GM13976 (cell line): ENCODE data around the gene OGFR.

Experiments used
- DNase-seq: peaks from one replicate; pipeline ENCODE4 v3.0.0; 2012; ENCODE audit warnings: low spot score
- in situ Hi-C: fragments of 300-500 bp; cut with MboI; formaldehyde crosslinking; loops from one replicate; pipeline ENCODE4 v1.12.0; 2022; ENCODE audit warnings: low sequenced_read_pairs, mixed read lengths, inconsistent platforms; ENCODE audit not compliant: unreplicated experiment
- TF ChIP-seq, protein P1 (sequence below): IDR thresholded peaks from 2 replicates; pipeline ENCODE4 v1.5.1; 2012; ENCODE audit warnings: borderline replicate concordance, mild to moderate bottlenecking; ENCODE audit not compliant: insufficient read depth; ENCODE audit errors: extremely low read depth, missing control alignments, control extremely low read depth

OGFR gene

DNA sequence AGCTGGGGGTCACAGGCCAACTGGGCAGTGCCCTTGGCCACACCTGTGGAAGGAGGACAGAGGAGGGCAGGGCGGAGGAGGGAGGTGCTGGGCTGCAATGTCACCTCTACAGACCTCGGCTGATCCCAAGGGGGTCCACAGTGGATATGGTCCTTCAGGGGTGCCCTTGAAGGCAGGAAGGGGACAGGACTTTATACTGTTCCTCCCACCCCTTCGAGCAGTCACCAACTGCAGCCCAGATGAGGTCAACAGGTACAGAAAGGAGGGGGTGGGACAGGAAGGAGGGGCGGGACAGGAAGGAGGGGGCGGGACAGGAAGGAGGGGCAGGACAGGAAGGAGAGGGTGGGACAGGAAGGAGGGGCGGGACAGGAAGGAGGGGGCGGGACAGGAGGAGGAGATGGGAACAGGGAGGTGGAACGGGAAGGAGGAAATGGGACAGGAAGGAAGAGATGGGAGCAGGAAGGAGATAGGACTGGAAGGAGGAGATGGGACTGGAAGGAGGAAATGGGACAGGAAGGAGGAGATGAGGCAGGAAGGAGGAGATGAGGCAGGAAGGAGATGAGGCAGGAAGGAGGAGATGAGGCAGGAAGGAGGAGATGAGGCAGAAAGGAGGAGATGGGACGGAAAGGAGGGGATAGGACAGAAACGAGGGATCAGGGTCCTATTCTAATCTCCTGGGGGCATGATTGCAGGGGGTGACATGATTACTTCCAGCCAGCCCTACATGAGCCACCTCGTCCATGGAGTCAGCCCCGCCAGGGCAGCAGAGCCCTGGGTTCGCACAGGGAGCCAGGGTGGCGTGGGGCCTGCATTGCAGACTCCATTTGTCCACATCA lies 27.7 kb upstream of the OGFR start:
- TF ChIP-seq, protein P1, sequence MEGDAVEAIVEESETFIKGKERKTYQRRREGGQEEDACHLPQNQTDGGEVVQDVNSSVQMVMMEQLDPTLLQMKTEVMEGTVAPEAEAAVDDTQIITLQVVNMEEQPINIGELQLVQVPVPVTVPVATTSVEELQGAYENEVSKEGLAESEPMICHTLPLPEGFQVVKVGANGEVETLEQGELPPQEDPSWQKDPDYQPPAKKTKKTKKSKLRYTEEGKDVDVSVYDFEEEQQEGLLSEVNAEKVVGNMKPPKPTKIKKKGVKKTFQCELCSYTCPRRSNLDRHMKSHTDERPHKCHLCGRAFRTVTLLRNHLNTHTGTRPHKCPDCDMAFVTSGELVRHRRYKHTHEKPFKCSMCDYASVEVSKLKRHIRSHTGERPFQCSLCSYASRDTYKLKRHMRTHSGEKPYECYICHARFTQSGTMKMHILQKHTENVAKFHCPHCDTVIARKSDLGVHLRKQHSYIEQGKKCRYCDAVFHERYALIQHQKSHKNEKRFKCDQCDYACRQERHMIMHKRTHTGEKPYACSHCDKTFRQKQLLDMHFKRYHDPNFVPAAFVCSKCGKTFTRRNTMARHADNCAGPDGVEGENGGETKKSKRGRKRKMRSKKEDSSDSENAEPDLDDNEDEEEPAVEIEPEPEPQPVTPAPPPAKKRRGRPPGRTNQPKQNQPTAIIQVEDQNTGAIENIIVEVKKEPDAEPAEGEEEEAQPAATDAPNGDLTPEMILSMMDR, result no peak
- DNase-seq, result peak; percentile 84
- in situ Hi-C loops, result loop anchor here (25.0 kb wide), 1 partner anchor 115 kb away; no protein-coding TSS in a partner anchor

DNA sequence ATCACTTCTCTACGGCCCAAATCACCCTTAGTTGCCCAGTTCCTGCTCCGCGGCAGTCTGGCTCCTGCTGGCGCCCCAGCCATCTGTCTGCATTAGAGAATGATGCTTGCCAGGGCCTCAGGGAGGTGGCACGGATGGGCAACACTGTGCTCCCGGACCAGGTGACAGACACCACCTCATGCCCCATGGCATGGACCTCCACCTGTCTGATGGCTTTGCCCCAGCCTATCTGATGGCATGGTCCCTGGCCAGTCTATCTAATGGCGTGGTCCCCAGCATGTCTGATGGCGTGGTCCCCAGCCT lies 27.2 kb upstream of the OGFR start:
- in situ Hi-C loops, result loop anchor here (25.0 kb wide), 1 partner anchor 115 kb away; no protein-coding TSS in a partner anchor
- DNase-seq, result no peak
- TF ChIP-seq, protein P1, result no peak

DNA sequence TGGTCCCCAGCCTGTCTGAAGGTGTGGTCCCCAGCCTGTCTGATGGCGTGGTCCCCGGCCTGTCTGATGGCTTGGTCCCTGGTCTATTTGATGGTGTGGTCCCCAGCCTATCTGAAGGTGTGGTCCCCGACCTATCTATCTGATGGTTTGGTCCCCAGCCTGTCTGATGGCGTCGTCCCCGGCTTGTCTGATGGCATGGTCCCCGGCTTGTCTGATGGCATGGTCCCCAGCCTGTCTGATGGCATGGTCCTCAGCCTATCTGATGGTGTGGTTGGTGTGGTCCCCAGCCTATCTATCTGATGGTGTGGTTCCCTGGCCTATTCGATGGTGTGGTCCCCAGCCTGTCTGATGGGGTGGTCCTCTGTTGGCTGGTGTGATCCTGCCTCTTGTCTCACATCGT lies 26.6 kb upstream of the OGFR start:
- in situ Hi-C loops, result loop anchor here (25.0 kb wide), 1 partner anchor 116 kb away; no protein-coding TSS in a partner anchor
- TF ChIP-seq, protein P1, result no peak
- no peak for DNase-seq

DNA sequence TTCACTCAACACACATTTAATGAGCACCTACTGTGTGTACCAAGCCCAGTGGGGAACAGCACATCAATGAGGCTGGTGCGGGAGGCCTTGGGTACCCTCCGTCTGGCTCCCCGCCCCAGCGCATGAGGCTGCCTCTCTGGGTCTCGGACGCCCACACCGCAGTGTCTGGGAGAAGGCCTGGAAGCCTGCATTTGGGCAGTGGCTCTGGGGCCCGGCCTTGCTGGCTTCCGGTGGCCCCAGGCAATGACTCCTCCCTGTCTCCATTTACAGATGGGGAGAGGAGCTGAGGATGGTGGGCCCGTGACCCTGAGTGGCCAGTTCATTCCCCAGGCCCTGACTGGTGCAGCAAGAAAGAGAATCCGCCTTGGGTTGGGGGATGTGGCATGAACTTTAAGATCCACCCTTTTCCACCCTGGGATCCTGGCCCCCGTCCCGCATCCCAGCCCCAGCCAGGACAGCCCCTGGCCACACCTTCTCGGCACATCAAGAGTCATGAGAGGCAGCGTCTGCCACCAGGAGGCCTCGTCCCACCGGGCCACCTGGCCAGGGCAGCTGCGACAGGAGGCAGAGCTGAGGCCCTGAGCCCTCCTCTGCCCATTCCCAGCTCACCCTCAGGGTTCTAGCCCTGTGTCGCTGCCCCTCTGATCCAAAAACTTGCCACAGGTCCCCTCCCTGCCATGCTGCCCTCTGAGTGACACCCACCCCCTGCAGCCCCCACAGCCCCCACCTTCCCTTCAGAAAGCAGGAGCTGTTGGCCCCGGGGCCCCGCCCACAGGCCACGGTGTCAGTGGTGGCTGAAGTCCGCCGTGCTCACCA lies 25.8 kb upstream of the OGFR start:
- DNase-seq, result no peak

DNA sequence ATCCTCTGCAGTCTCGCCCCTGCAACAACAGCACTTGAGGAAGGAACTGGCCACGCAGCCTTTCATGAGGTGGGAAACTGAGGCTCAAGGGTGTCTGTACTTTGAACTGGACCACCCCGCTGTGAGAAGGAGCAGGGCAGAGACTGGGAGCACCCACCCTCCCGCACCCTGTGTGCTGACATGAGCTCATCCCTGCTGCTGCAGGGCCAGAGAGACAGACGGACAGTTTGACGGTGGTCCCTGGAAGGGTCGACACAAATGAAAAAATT lies 25.3 kb upstream of the OGFR start:
- DNase-seq, result no peak
- in situ Hi-C loops, result loop anchor here (25.0 kb wide), 1 partner anchor 117 kb away; no protein-coding TSS in a partner anchor
- TF ChIP-seq, protein P1, result no peak

More for the DNA sequence above, 25.8 kb upstream of the OGFR start:
- in situ Hi-C loops, result loop anchor here (25.0 kb wide), 1 partner anchor 117 kb away; no protein-coding TSS in a partner anchor
- TF ChIP-seq, protein P1, result no peak

DNA sequence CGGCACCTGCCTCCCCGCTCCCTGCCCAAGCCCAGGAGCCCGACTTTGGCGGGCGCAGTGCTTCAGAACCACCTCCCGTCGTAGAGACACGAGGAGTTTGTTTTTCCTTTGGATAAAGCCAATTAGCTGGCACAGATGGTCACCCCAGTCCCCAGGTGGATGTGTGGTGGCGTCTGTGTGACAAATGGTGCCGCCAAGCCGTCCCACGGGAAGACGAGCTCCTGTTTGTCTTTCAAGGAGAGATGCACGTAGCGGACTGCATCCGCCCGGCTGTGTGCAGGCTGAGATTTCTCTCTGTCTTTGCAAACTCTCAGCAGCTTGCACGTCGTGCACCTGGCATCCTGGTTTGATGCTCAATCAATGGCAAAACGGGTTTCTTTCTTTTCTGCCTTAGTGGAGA lies 24.4 kb upstream of the OGFR start:
- TF ChIP-seq, protein P1, result no peak
- DNase-seq, result no peak
- in situ Hi-C loops, result loop anchor here (25.0 kb wide), 1 partner anchor 118 kb away; no protein-coding TSS in a partner anchor
